Erythroblast (primary cell): ENCODE measurements around the gene UBE3C.
A peak's percentile ranks its signal among the peaks of the same experiment; 100 is the strongest.

Source experiments
- DNase-seq, 2 experiments: peaks; one replicate each; lab custom pipeline; 2025; lab: John Stamatoyannopoulos, UW
- GATA1 ChIP-seq: IDR thresholded peaks from 2 replicates; pipeline ENCODE4 v1.6.1; 2011; ENCODE audit warnings: low read depth, mild to moderate bottlenecking, control low read depth, low read length, moderate library complexity
- POLR2A ChIP-seq: IDR thresholded peaks from 2 replicates; pipeline ENCODE4 v1.6.1; 2011; ENCODE audit warnings: mild to moderate bottlenecking, low read length

UBE3C gene

DNA sequence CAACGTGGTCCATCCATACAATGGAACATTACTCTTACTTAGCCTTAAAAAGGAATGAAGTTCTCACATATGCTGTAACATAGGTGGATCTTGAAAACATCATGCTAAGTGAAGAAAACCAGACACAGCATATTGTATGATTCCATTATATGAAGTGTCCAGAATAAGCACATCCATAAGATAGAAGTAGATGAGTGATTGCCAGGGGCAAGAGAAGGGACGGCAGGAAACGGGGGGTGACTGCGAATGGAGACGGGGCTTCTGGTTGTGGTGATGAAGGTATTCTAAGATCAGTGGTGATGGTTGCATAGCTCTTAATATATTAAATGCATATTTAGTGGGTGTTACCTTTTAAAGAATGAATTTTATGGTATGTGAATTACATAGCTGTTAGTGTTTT lies 29.8 kb downstream of the UBE3C start:
- DNase-seq = no peak
- TF ChIP-seq GATA1 = no peak
- TF ChIP-seq POLR2A = no peak

DNA sequence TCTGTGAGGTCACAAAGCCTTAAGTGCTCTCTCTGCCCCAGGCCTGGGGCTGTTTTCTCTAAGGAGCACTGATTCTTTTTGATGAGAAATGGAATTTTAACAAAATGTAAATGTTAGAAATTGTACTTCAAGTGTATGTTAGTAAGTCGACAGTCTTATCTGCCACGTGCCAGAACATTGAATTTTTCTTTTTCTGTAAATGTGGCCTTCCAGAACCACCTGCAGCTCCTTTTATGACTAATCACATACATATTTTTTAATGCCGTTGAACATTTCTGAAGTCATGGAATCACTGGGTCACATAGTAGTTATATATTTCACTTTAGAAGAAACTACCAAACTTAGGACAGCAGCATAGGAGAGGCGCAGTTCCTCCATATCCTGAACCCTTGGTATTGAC lies 38.0 kb downstream of the UBE3C start:
- TF ChIP-seq GATA1 = no peak
- TF ChIP-seq POLR2A = no peak
- DNase-seq = peak in 1 of 2 experiments; percentile 8

DNA sequence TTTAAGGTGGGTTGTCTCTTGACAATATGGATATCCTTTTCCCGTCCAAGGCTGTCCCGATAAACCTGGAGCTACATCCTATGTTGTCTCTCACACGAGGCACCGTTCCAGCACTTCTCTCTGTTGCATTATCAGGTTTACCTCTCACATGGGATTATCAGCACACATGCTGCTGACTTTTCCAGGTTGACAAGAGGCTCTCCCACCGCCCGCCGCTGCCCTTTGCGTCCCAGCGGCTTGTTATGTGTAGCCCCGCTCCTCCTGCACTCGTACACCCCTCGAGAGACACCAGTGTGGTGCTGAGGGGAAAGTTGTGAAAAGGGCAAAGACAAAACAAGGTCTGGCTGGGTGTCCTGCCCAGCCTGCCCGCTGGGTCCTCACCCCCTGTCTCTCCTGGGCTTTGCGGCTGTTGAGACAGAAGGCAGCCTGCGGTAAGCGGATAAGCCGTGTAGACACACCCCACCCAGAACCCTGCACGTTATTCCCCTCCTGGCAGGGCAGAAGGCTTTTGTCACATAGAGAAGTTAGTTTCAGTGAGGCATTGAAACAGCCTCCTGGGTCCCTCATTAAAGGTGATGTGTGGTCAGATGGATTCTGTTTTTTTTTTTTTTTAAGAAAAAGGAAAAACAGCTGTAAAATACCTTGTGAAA lies 38.7 kb downstream of the UBE3C start:
- no peak for TF ChIP-seq GATA1
- peak; percentile 54 for TF ChIP-seq POLR2A
- DNase-seq = peak; percentile 78 to 90

DNA sequence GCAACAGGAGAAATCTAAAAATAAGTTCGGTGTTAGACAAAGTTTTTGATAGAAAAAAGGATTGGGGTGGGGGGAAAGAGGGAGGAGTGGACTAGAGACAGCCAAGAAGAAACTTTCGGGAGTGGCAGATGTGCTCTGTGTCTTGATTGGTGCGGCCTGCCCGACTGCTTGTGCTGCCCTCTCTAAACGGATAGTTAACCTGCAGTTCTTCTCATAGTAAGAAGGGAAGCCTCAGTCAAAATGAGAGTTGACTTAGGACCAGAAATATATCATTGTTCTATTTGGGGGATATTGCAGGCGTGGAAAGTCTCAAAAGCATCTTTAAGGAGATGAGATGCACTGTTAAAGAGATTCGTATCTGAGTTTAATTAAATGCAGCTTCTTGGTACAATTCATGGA lies 39.3 kb downstream of the UBE3C start:
- DNase-seq = peak; percentile 54 to 68
- no peak for TF ChIP-seq GATA1
- TF ChIP-seq POLR2A = peak; percentile 33

DNA sequence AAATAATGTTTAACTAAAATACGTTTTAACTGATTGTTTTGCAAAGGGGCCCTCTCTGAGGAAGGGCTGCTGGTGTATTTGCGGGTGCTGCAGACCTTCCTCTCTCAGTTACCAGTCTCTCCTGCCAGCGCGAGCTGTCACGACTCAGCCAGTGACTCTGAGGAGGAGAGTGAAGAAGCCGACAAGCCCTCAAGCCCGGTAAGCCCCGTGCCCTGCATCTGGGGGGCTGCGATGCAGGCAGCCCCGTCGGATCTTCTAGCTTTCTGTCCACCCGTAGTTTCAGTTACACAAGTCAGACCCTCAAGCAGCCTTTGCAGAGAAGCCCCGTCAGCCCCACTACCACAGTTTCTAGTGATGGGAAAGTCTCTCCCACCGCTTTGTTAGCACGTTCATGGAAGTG lies 45.1 kb downstream of the UBE3C start:
- TF ChIP-seq POLR2A (no peak), GATA1 (no peak)
- DNase-seq = no peak

DNA sequence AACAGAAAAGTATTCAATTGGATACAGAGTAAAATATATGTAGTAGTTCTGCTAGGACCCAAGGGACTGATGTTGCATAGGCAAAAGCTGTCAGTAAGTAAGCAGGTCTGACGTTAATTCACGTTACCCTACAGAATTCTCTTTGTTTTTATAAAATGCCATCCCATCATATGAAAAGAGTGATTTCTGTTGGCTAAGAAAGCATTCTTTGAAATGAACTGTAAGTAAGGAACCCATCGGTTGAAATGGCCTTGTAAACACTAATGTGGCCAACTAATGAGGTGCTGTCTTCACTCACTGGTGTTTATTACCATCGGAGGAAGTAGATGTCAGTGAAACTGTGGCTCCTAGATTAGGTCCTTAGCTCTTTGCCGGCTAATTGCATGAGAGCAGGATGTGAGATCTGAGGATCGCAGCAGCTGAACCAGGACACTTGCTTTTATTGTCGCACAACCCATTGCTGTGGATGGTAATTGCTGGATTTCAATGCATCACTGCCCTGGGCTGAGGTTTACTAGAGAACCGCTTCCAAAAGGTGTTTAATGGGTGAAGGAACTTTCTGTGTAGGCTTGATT lies 49.5 kb downstream of the UBE3C start:
- no peak for DNase-seq
- no peak for TF ChIP-seq GATA1

DNA sequence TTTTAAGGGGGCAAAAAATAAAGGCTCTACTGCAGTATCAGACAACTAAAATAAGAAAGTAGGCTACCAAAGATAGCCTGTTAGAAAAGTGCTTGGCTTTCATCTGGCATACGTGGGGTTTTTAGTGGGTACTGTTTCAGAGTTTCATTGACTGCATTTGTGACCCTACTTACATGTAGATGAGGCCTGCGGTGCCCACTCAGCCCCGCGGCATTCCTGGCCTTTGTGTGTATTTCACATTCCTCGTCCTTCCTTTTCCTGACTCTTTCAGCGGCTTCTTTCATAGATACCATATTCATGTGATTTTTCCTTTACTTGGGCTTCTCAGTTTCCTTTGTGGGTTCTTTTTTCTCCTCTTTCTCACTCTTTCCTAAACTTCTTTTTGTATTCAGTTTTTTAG lies 50.7 kb downstream of the UBE3C start:
- TF ChIP-seq POLR2A (no peak), GATA1 (no peak)
- no peak for DNase-seq

DNA sequence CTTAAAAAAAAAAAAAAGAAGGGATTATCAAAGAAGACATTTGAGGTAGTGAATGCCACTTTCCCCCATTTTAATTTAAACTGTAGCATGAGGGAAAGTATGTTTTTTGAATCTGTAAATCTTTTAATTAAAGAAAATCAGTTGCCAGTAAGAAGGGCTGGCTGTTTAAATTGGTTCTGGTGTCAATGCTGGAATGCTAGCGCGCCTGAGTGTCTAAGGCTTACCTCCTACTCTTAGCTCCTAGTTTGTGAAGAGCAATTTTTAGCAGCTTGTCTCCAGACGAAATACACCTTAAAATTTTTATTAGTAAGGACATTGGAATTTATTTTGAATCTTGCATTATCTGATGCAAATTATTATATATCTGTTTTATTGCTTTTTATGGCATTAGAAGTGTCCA lies 54.1 kb downstream of the UBE3C start:
- no peak for DNase-seq
- TF ChIP-seq GATA1 (no peak), POLR2A (no peak)

DNA sequence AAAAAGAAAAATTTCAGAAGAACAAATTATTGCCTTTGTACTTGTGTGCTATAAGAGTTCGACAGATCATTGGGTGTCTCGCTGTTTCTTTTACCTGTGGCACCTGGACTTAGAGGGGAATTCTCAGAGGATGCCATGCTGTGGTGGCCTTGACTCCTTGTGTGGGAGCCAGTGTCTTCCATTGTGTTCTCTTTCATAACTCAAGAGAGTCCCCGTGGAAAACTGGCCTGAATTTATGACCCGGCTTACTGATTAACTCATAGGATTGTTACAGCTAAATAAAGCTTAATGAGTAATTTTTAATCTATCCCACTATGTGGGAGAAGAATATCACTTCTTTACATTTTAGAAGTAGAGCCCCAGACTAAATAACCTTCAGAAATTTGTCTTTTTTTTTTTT lies 54.5 kb downstream of the UBE3C start:
- no peak for TF ChIP-seq GATA1
- no peak for TF ChIP-seq POLR2A

DNA sequence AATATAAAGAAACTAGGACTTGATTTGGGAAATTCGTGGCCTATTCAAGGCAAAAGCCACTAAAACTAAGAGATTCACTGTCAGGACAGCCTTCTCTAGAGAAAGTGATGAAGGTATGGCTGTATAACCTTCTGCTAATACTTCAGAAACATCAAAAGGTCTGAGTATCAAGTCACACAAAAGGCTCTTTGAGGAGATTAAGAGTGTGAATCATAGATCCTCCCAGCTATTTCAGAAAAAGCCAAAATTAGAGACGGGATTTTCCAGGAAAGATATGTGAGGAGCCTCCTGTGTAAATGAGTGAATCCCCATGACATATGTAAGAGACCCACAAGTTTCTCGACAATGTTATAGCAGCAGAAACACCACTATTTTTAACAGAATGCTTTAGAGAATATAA lies 56.2 kb downstream of the UBE3C start:
- TF ChIP-seq POLR2A = no peak
- TF ChIP-seq GATA1 = no peak
- no peak for DNase-seq

More for the DNA sequence above, 54.5 kb downstream of the UBE3C start:
- no peak for DNase-seq

DNA sequence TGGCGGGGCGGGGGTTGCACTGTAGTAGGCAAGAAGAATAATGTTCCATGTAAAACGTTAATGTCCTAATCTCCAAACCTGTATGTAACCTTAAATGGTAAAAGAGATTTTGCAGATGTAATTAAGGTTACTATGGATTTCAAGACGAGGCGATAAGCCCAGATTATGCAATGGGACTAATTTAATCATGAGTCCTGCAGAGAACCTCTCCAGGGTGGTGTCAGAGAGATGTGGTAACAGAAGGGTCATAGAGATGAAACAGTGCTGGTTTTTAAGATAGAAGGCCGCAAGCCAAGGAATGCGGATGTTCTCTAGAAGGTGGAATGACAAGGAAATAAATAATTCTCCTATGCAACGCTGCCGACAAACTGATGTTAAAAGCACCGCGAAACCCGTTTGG lies 57.1 kb downstream of the UBE3C start:
- peak in 1 of 2 experiments; percentile 3 for DNase-seq
- TF ChIP-seq POLR2A (no peak), GATA1 (no peak)

DNA sequence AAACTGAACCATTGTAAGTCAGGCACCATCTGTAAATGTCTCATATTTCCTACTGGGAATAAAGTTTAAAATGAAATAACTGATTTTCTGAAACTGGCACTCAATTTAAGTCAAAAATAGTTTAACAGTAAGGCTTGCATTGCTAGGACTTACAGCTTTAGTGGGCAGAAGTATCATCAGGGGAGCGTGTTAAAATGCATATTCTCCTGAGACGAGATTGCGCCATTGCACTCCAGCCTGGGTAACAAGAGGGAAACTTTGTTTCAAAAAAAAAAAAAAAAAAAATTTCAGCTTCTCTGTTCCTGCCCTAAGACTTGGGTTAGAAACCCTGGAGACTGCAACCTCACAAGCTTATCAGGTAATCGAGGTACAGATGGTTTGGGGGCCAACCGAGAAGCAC lies 65.4 kb downstream of the UBE3C start:
- no peak for DNase-seq
- TF ChIP-seq POLR2A = no peak
- no peak for TF ChIP-seq GATA1

DNA sequence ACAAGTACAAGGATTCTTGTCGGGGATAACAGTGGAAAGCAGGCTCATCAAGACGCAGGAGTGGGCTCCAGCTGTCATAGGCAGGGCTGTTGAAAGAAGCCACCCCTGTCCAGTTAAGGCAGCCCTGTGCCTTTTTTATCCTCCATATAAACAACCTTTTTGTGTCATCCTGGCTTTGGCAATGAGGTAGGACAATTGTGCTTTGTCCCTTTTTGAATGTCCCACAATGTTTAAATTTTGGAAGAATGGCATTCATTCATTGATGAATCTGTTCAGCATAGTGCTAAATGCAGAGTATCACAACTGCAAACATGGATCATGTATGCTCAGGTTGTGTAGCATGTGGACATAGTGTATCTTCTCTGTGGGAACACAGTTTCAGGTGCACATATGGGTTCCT lies 66.7 kb downstream of the UBE3C start:
- no peak for TF ChIP-seq GATA1
- no peak for TF ChIP-seq POLR2A
- no peak for DNase-seq

DNA sequence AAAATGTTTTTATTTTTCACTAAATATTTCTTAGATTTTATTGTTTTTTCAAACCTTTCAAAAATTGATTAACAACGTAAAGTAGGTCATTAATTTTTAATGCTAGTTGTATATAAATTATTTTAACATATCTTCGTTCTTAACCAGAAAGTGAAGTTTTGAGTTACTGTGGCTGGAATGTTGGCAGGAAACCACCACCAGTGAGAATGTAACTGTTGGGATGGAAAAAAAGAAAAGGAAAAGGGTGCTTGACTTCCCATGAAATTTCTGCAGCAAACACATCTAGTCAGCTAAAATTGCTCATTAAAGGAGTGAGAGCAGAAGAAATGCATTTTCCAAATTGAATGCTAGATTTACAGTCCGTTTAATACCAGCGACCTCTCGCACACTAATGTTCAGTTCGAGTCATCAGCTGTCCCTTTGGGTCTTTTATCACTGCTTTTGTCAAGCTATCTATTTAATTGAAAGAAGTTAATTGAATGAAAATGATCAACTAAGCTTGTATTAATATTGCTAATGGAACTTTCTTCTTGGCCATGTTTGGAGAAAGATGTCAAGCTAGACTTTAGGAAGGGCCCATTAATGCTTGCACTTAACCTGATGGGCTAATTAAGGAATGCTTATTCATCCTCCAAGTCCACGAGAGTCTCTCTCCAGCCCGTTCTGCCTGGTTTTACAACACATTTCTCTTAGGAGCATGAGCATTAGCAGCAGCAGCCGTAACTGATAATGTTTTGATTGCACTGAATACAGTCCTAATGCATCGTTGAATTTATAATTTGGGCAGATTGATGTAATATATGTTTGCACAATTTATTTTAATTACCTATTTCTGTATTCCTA lies 70.1 kb downstream of the UBE3C start:
- DNase-seq = no peak
- TF ChIP-seq POLR2A (no peak), GATA1 (no peak)

DNA sequence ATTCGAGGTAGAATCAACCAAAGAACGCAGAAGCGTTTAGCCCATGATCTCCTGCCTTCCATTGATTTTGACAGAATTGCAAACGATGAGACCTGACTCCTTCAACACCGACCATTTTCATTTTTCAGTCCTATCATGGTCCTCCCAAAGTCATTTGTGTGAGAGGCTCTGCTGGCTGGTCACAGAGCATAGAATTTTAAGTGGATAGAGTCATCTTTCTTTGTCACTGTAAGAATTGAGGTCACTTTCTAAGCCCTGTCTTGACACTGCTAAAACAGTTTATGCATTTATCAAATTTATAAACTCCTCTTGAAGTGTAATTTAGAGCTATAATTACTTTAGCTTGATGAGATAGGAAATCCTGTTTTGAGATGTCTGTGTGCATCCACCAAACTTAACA lies 72.0 kb downstream of the UBE3C start:
- no peak for DNase-seq
- TF ChIP-seq POLR2A = no peak
